Stimulated activated CD4-positive, alpha-beta T cell treated with anti-CD3 and anti-CD28 coated beads, Interleukin-2, amount 100 ng/mL, for 48 hours (primary cell): ENCODE measurements around the gene FOXJ2.
"Not testable (repeated sequence)": the region's sequence is repeated elsewhere in the genome, so short reads cannot be mapped to it uniquely, and the experiment has no call there.

Experiments used
- DNase-seq, 2 donors: peaks; one replicate each; pipeline ENCODE4 v3.0.0-alpha.2; 2020

Gene FOXJ2

GRCh38 chr12:8071820-8072219 is 39.3 kb downstream of the FOXJ2 start:
- not testable (repeated sequence) for DNase-seq

GRCh38 chr12:8075935-8076334 is 43.4 kb downstream of the FOXJ2 start:
- no peak for DNase-seq

GRCh38 chr12:8076366-8076765 is 43.9 kb downstream of the FOXJ2 start:
- no peak for DNase-seq

GRCh38 chr12:8077207-8077606 is 44.7 kb downstream of the FOXJ2 start:
- DNase-seq: no peak

GRCh38 chr12:8078398-8078797 is 45.9 kb downstream of the FOXJ2 start:
- DNase-seq: peak; percentile 35 to 45

GRCh38 chr12:8078916-8079315 is 46.4 kb downstream of the FOXJ2 start:
- no peak for DNase-seq

- no peak for DNase-seq
These were observed 47.6 kb downstream of the FOXJ2 start for GRCh38 chr12:8080120-8080519.

- peak; percentile 13 to 28 for DNase-seq
These were observed 48.9 kb downstream of the FOXJ2 start for GRCh38 chr12:8081251-8081920.

- DNase-seq: no peak
These were observed 50.2 kb downstream of the FOXJ2 start for GRCh38 chr12:8082808-8083100.

GRCh38 chr12:8084351-8084750 is 51.8 kb downstream of the FOXJ2 start:
- peak; percentile 7 to 19 for DNase-seq

GRCh38 chr12:8087666-8088065 is 55.1 kb downstream of the FOXJ2 start:
- DNase-seq: no peak

GRCh38 chr12:8088574-8088973 is 56.1 kb downstream of the FOXJ2 start:
- DNase-seq: peak in 1 of 2 donors; percentile 3

GRCh38 chr12:8089277-8089676 is 56.8 kb downstream of the FOXJ2 start:
- not testable (repeated sequence) for DNase-seq

- DNase-seq: no peak
These were observed 57.2 kb downstream of the FOXJ2 start for GRCh38 chr12:8089716-8090115.

GRCh38 chr12:8093291-8093690 is 60.8 kb downstream of the FOXJ2 start:
- no peak for DNase-seq

GRCh38 chr12:8096281-8096915 is 63.9 kb downstream of the FOXJ2 start:
- no peak for DNase-seq

- DNase-seq: no peak
These were observed 66.7 kb downstream of the FOXJ2 start for GRCh38 chr12:8099235-8099634.
